Measurements from ENCODE around the gene TWIST2.

Gene TWIST2

DNA sequence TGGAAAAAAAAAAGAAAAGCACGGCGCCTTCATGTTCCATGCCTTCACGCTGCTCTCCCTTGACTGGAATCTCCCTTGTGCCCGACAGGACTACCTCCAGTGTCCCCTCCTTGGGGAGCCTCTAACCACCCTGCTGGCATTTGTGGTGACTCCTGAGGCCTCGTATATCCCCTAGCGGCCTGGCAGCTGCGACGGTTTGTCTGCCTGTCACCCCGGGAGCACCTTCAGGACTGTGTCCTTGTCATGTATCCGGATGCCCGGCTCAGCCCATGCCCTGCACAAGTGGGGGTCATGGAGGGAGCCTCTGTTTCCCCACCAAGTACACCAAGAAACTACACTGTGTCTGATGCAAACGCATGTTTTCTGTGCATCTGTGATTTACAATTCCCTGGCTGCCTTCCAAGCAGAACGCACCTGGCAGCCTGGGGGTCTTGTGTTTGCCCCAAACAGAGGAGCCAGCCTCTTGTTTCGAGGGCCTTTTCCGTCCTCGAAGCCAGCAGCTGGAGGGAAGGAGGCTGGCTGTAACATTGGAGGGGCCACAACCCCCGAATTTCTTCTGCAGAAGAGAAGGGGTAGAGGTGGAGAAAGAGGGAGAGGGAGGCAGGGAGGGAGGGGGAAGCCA lies 18.9 kb downstream of the TWIST2 start:
- Mint-ChIP-seq H3K9me3 (no peaks in the 10 kb centered on the region), H3K4me1 (peaks cover 56% of the 10 kb centered on the region), H3K27me3 (ENCODE audit: low read depth, poor library complexity) (peaks cover 11% of the 10 kb centered on the region), H3K36me3 (ENCODE audit: low read depth) (peaks cover 4% of the 10 kb centered on the region), H3K27ac (peak overlapping the region; percentile 61), H3K4me3 (no peak overlapping the region)
- TF ChIP-seq, protein P1, sequence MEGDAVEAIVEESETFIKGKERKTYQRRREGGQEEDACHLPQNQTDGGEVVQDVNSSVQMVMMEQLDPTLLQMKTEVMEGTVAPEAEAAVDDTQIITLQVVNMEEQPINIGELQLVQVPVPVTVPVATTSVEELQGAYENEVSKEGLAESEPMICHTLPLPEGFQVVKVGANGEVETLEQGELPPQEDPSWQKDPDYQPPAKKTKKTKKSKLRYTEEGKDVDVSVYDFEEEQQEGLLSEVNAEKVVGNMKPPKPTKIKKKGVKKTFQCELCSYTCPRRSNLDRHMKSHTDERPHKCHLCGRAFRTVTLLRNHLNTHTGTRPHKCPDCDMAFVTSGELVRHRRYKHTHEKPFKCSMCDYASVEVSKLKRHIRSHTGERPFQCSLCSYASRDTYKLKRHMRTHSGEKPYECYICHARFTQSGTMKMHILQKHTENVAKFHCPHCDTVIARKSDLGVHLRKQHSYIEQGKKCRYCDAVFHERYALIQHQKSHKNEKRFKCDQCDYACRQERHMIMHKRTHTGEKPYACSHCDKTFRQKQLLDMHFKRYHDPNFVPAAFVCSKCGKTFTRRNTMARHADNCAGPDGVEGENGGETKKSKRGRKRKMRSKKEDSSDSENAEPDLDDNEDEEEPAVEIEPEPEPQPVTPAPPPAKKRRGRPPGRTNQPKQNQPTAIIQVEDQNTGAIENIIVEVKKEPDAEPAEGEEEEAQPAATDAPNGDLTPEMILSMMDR (IDR thresholded peaks at IDR 0.05): no peak
- no peak for DNase-seq

DNA sequence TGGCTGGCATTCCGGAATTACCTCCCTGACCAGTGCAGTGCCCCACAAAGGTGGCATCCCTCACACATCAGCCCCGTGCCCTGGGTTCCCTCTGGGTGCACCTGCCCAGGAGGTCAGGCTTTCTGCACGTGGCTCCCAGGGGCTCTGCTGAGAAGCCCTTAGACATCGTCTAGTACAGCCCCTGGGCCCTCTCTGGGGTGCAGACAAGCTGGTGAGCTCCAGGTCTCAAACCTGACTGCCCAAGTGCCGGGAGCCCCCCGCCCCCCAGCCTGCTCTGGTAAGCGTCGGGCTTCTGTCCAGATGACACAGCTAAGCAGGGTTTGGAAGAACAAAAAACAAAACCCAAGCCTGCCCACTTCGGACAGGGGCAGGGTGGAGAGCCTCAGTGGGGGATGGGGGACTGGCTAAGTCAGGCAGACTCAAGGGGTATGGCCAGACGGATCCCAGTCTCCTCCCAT lies 20.2 kb downstream of the TWIST2 start:
- TF ChIP-seq, protein P1 (IDR thresholded peaks at IDR 0.05): no peak
- H3K9me3 Mint-ChIP-seq: no peaks in the 10 kb centered on the region
- H3K27me3 Mint-ChIP-seq (ENCODE audit: low read depth, poor library complexity): peaks cover 6% of the 10 kb centered on the region
- peaks cover 54% of the 10 kb centered on the region for H3K4me1 Mint-ChIP-seq
- peak overlapping the region; percentile 86 for H3K27ac Mint-ChIP-seq
- DNase-seq: no peak
- H3K4me3 Mint-ChIP-seq: no peak overlapping the region
- peaks cover 4% of the 10 kb centered on the region for H3K36me3 Mint-ChIP-seq (ENCODE audit: low read depth)

DNA sequence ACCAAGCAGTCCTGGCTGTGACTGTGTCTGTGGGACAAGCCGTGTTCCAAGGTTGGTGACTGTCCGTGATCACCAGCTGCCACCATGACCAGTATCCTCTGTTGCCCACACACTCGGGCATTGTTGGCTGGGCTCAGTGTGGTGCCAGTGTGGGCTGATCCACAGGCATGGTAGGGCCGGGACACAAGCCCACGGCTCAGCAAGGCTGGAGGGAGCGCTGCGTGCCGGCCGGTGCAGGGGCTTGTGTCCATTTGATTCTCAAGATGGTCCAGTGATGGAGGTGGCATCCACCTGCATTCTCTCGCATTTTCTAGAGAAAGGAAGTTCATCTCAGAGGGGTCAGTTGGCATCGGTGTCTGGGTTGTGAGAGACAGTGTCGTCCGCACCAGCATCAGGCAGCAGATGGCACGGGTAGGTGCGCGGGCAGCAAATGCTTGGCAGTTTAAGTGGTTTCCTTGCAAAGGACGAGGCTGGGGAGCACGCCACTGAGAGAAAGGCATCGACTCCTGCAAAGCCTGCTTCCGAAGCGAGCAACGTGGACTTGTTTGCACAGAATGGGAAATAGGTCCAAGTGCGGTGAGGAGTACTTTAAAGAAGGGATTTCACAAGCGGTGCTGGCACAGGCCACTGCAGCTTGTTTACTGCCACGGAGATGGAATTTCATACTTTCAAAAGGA lies 20.9 kb downstream of the TWIST2 start:
- Mint-ChIP-seq H3K4me1 (peaks cover 54% of the 10 kb centered on the region), H3K9me3 (no peaks in the 10 kb centered on the region), H3K27me3 (ENCODE audit: low read depth, poor library complexity) (peaks cover 5% of the 10 kb centered on the region), H3K36me3 (ENCODE audit: low read depth) (peaks cover 4% of the 10 kb centered on the region), H3K4me3 (no peak overlapping the region), H3K27ac (peak overlapping the region; percentile 86)
- no peak for DNase-seq
- TF ChIP-seq, protein P1 (IDR thresholded peaks at IDR 0.05): no peak

DNA sequence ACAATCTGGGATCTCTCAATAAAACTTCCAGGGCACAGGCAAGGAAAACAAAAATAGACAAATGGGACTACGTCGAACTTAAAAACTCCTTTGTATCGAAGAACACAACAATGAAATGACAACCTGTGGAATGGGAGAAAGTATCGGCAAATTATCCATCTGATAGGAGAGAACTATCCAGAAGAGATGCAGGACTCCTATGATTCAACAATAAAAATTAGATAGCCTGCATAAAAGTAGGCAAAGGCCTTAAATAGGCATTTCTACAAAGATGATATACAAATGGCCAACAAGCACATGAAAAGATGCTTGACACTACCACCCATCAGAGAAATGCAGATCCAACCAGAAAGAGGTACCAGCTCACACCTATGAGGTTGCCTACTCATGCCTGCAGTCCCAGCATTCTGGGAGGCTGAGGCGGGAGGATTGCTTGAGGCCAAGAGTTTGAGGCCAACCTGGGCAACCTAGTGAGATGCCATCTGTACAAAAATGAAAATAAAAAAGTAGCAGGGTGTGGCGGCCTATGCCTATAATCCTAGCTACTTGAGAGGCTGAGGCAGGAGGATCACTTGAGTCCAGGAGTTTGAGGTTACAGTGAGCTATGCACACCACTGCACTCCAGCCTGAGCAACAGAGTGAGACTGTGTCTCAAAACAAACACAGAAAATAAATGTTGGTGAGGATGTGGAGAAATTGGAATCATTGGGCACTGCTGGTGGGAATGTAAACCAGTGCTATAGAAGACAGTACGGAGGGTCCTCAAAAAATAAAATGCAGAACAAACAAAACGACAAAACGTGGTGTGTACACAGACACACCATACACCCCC lies 21.6 kb downstream of the TWIST2 start:
- peaks cover 4% of the 10 kb centered on the region for H3K36me3 Mint-ChIP-seq (ENCODE audit: low read depth)
- DNase-seq: no peak
- TF ChIP-seq, protein P1 (IDR thresholded peaks at IDR 0.05): no peak
- no peak overlapping the region for H3K4me3 Mint-ChIP-seq
- H3K27ac Mint-ChIP-seq: peak overlapping the region; percentile 86
- no peaks in the 10 kb centered on the region for H3K9me3 Mint-ChIP-seq
- peaks cover 8% of the 10 kb centered on the region for H3K27me3 Mint-ChIP-seq (ENCODE audit: low read depth, poor library complexity)
- H3K4me1 Mint-ChIP-seq: peaks cover 49% of the 10 kb centered on the region

DNA sequence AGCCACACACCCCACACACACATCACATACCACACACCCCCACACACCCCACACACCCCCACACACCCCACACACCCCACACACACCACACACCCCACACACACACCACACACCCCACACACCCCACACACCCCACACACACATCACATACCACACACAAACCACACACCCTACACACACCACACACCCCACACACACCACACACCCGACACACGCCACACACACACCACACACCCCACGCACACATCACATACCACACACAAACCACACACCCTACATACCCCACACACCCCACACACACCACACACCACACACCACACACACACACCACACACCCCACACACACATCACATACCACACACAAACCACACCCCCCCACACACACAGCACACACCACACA lies 22.4 kb downstream of the TWIST2 start:
- Mint-ChIP-seq H3K36me3 (ENCODE audit: low read depth) (peaks cover 4% of the 10 kb centered on the region), H3K4me1 (peaks cover 50% of the 10 kb centered on the region)
- DNase-seq: no peak

More for the DNA sequence above, 22.4 kb downstream of the TWIST2 start:
- TF ChIP-seq, protein P1 (IDR thresholded peaks at IDR 0.05): no peak
- no peak overlapping the region for H3K27ac Mint-ChIP-seq
- H3K4me3 Mint-ChIP-seq: no peak overlapping the region
- H3K9me3 Mint-ChIP-seq: no peaks in the 10 kb centered on the region
- H3K27me3 Mint-ChIP-seq (ENCODE audit: low read depth, poor library complexity): peaks cover 12% of the 10 kb centered on the region
